Prostate gland (tissue), 2 donors: ENCODE measurements around the gene SYNPO2.

Experiments used
- POLR2A ChIP-seq: fragments of 450-650 bp; IDR thresholded peaks from one replicate; pipeline ENCODE4 v1.6.1; 2016; ENCODE audit warnings: antibody characterized with exemption, mild to moderate bottlenecking
- TF ChIP-seq, protein P1 (sequence below), 4 experiments: fragments of 200-600 bp in 2 of 4; fragments of 450-650 bp in 2 of 4; sonication (generic) in 2 of 4; IDR thresholded peaks; 1 replicate in 3 of 4; 2 replicates in 1 of 4; pipeline ENCODE4 v1.5.1; 2016 to 2019; ENCODE audit warnings: antibody characterized with exemption in 4 of 4, mild to moderate bottlenecking in 2 of 4, moderate library complexity in 2 of 4

DNA sequence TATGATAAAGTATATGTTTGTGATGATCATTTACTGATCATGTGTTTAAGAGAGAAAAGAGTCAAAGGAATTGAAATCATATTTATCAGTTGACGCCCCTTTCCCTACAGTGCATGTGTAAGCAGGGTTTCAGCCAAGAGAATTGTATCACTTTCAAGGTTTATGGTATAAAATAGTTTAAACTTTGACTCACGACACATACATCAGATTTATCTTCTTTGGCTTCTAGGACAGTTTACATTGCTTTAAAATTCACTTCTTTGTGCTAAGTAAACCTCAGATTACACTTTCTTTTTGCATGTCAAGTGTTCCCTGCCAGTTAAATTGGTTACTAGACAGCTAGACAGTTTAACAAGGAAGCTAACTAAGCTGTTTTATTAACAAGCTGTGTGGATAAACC, 160.7 kb downstream of the SYNPO2 start:
- TF ChIP-seq, protein P1, sequence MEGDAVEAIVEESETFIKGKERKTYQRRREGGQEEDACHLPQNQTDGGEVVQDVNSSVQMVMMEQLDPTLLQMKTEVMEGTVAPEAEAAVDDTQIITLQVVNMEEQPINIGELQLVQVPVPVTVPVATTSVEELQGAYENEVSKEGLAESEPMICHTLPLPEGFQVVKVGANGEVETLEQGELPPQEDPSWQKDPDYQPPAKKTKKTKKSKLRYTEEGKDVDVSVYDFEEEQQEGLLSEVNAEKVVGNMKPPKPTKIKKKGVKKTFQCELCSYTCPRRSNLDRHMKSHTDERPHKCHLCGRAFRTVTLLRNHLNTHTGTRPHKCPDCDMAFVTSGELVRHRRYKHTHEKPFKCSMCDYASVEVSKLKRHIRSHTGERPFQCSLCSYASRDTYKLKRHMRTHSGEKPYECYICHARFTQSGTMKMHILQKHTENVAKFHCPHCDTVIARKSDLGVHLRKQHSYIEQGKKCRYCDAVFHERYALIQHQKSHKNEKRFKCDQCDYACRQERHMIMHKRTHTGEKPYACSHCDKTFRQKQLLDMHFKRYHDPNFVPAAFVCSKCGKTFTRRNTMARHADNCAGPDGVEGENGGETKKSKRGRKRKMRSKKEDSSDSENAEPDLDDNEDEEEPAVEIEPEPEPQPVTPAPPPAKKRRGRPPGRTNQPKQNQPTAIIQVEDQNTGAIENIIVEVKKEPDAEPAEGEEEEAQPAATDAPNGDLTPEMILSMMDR (IDR thresholded peaks at IDR 0.05) = no peak
- no peak for TF ChIP-seq POLR2A
